ENCODE results near the gene FDXACB1.

Gene FDXACB1

GRCh38 chr11:111878849-111879636 lies at the start of gene FDXACB1, which contains the start of gene CFAP68:
Gene FDXACB1 (minus strand): TSS chr11:111879165. CDS start chr11:111879132, 33 bp downstream.
Gene CFAP68 (plus strand): TSS chr11:111879541. CDS start chr11:111879561, 20 bp downstream.
- Histone ChIP-seq H3K36me3 (ENCODE audit: insufficient read depth, low read length) (no peaks in the 10 kb centered on the region), H3K9ac (ENCODE audit: low read depth, low read length) (peak within 1 kb of the TSS; percentile 74), H3K9me3 (ENCODE audit: control insufficient read depth, insufficient read depth, low read length) (no peaks in the 10 kb centered on the region), H3K4me1 (ENCODE audit: insufficient read depth, low read length) (no peaks in the 10 kb centered on the region)

- Histone ChIP-seq H3K36me3 (ENCODE audit: insufficient read depth, low read length) (no peaks in the 10 kb centered on the region), H3K4me1 (ENCODE audit: insufficient read depth, low read length) (0 out of 2 replicates have a peak, but pooled peaks cover 6% of the 10 kb centered on the region), H3K9ac (ENCODE audit: low read depth, low read length) (peak overlapping the region; percentile 87), H3K9me3 (ENCODE audit: control insufficient read depth, insufficient read depth, low read length) (no peaks in the 10 kb centered on the region)
These were observed 47.8 kb upstream of the FDXACB1 start for GRCh38 chr11:111926505-111927391.

- peak overlapping the region; percentile 87; the same call in 1 of the 2 replicates for H3K9ac ChIP-seq (ENCODE audit: low read depth, low read length)
These were observed 47.0 kb upstream of the FDXACB1 start for GRCh38 chr11:111925953-111926352.

GRCh38 chr11:111923951-111924350 lies 45.0 kb upstream of the FDXACB1 start:
- Histone ChIP-seq H3K9me3 (ENCODE audit: control insufficient read depth, insufficient read depth, low read length) (no peaks in the 10 kb centered on the region), H3K9ac (ENCODE audit: low read depth, low read length) (no peak overlapping the region), H3K36me3 (ENCODE audit: insufficient read depth, low read length) (no peaks in the 10 kb centered on the region), H3K4me1 (ENCODE audit: insufficient read depth, low read length) (0 out of 2 replicates have a peak, but pooled peaks cover 6% of the 10 kb centered on the region)

More at GRCh38 chr11:111925953-111926352, 47.0 kb upstream of the FDXACB1 start:
- Histone ChIP-seq H3K36me3 (ENCODE audit: insufficient read depth, low read length) (no peaks in the 10 kb centered on the region), H3K9me3 (ENCODE audit: control insufficient read depth, insufficient read depth, low read length) (no peaks in the 10 kb centered on the region), H3K4me1 (ENCODE audit: insufficient read depth, low read length) (0 out of 2 replicates have a peak, but pooled peaks cover 6% of the 10 kb centered on the region)

GRCh38 chr11:111923351-111923788 lies 44.4 kb upstream of the FDXACB1 start:
- H3K9ac ChIP-seq (ENCODE audit: low read depth, low read length), result no peak overlapping the region
- no peaks in the 10 kb centered on the region for H3K36me3 ChIP-seq (ENCODE audit: insufficient read depth, low read length)
- H3K4me1 ChIP-seq (ENCODE audit: insufficient read depth, low read length), result peaks cover 7% of the 10 kb centered on the region; the same call in 1 of the 2 replicates
- H3K9me3 ChIP-seq (ENCODE audit: control insufficient read depth, insufficient read depth, low read length), result no peaks in the 10 kb centered on the region

- no peaks in the 10 kb centered on the region for H3K36me3 ChIP-seq (ENCODE audit: insufficient read depth, low read length)
- peaks cover 9% of the 10 kb centered on the region; the same call in 1 of the 2 replicates for H3K4me1 ChIP-seq (ENCODE audit: insufficient read depth, low read length)
- no peak overlapping the region for H3K9ac ChIP-seq (ENCODE audit: low read depth, low read length)
- H3K9me3 ChIP-seq (ENCODE audit: control insufficient read depth, insufficient read depth, low read length), result no peaks in the 10 kb centered on the region
These were observed 43.8 kb upstream of the FDXACB1 start for GRCh38 chr11:111922803-111923202.

- Histone ChIP-seq H3K9me3 (ENCODE audit: control insufficient read depth, insufficient read depth, low read length) (no peaks in the 10 kb centered on the region), H3K4me1 (ENCODE audit: insufficient read depth, low read length) (peaks cover 9% of the 10 kb centered on the region; the same call in 1 of the 2 replicates), H3K36me3 (ENCODE audit: insufficient read depth, low read length) (no peaks in the 10 kb centered on the region)
These were observed 42.7 kb upstream of the FDXACB1 start for GRCh38 chr11:111921541-111922230.

GRCh38 chr11:111920908-111921307 lies 41.9 kb upstream of the FDXACB1 start:
- H3K36me3 ChIP-seq (ENCODE audit: insufficient read depth, low read length), result no peaks in the 10 kb centered on the region
- H3K9me3 ChIP-seq (ENCODE audit: control insufficient read depth, insufficient read depth, low read length), result no peaks in the 10 kb centered on the region
- H3K4me1 ChIP-seq (ENCODE audit: insufficient read depth, low read length), result peaks cover 9% of the 10 kb centered on the region; the same call in 1 of the 2 replicates
- H3K9ac ChIP-seq (ENCODE audit: low read depth, low read length), result no peak overlapping the region

More at GRCh38 chr11:111921541-111922230, 42.7 kb upstream of the FDXACB1 start:
- no peak overlapping the region for H3K9ac ChIP-seq (ENCODE audit: low read depth, low read length)

GRCh38 chr11:111918390-111919256 lies 39.7 kb upstream of the FDXACB1 start, which contains the start of gene C11orf52:
Gene C11orf52 (plus strand): TSS chr11:111918913. CDS start chr11:111918973, 60 bp downstream.
- Histone ChIP-seq H3K36me3 (ENCODE audit: insufficient read depth, low read length) (no peaks in the 10 kb centered on the region), H3K9ac (ENCODE audit: low read depth, low read length) (peak within 1 kb of the TSS; percentile 44; the same call in 1 of the 2 replicates), H3K9me3 (ENCODE audit: control insufficient read depth, insufficient read depth, low read length) (no peaks in the 10 kb centered on the region), H3K4me1 (ENCODE audit: insufficient read depth, low read length) (peaks cover 14% of the 10 kb centered on the region; the same call in 1 of the 2 replicates)

- H3K9ac ChIP-seq (ENCODE audit: low read depth, low read length), result no peak overlapping the region
- H3K36me3 ChIP-seq (ENCODE audit: insufficient read depth, low read length), result no peaks in the 10 kb centered on the region
- H3K9me3 ChIP-seq (ENCODE audit: control insufficient read depth, insufficient read depth, low read length), result no peaks in the 10 kb centered on the region
- peaks cover 16% of the 10 kb centered on the region; the same call in 1 of the 2 replicates for H3K4me1 ChIP-seq (ENCODE audit: insufficient read depth, low read length)
These were observed 38.8 kb upstream of the FDXACB1 start for GRCh38 chr11:111917788-111918187.

- H3K4me1 ChIP-seq (ENCODE audit: insufficient read depth, low read length), result peaks cover 17% of the 10 kb centered on the region; the same call in 1 of the 2 replicates
- no peak overlapping the region for H3K9ac ChIP-seq (ENCODE audit: low read depth, low read length)
- H3K9me3 ChIP-seq (ENCODE audit: control insufficient read depth, insufficient read depth, low read length), result no peaks in the 10 kb centered on the region
- H3K36me3 ChIP-seq (ENCODE audit: insufficient read depth, low read length), result no peaks in the 10 kb centered on the region
These were observed 38.3 kb upstream of the FDXACB1 start for GRCh38 chr11:111917312-111917711.

GRCh38 chr11:111916768-111917167 lies 37.8 kb upstream of the FDXACB1 start:
- Histone ChIP-seq H3K4me1 (ENCODE audit: insufficient read depth, low read length) (peaks cover 22% of the 10 kb centered on the region; the same call in 1 of the 2 replicates), H3K36me3 (ENCODE audit: insufficient read depth, low read length) (no peaks in the 10 kb centered on the region), H3K9ac (ENCODE audit: low read depth, low read length) (no peak overlapping the region), H3K9me3 (ENCODE audit: control insufficient read depth, insufficient read depth, low read length) (no peaks in the 10 kb centered on the region)

GRCh38 chr11:111913997-111914396 lies 35.0 kb upstream of the FDXACB1 start:
- Histone ChIP-seq H3K9ac (ENCODE audit: low read depth, low read length) (no peak overlapping the region; the same call in 1 of the 2 replicates), H3K36me3 (ENCODE audit: insufficient read depth, low read length) (no peaks in the 10 kb centered on the region), H3K9me3 (ENCODE audit: control insufficient read depth, insufficient read depth, low read length) (no peaks in the 10 kb centered on the region), H3K4me1 (ENCODE audit: insufficient read depth, low read length) (peaks cover 27% of the 10 kb centered on the region; the same call in 1 of the 2 replicates)
